Peyer's patch (tissue), 4 donors: ENCODE results near the gene SLC27A5. TPM values are rescaled to one million over a fixed set of nuclear protein-coding genes. Genes with fewer than 3 reads are reported as not detected.

Source experiments
- DNase-seq, 3 donors: peaks; one replicate each; pipeline ENCODE4 v3.0.0-alpha.2; 2017 to 2019
- H3K27ac ChIP-seq, 4 donors: fragments of 200-600 bp; sonication (generic); one replicate each; pipeline ENCODE4 v1.5.1; 2016 to 2019
- H3K27me3 ChIP-seq, 2 donors: fragments of 200-600 bp; sonication (generic); one replicate each; pipeline ENCODE4 v1.5.1; 2019
- H3K36me3 ChIP-seq, 3 donors: fragments of 200-600 bp; sonication (generic); one replicate each; pipeline ENCODE4 v1.5.1; 2016 to 2019
- H3K4me1 ChIP-seq, 4 donors: fragments of 200-600 bp; sonication (generic); one replicate each; pipeline ENCODE4 v1.5.1; 2016 to 2019
- H3K4me3 ChIP-seq, 4 donors: fragments of 200-600 bp; sonication (generic); 1 replicate in 3 of 4; 2 replicates in 1 of 4; pipeline ENCODE4 v1.5.1; 2016 to 2019; ENCODE audit warnings: mild to moderate bottlenecking in 1 of 4
- H3K9me3 ChIP-seq, 4 donors: fragments of 200-600 bp; sonication (generic); one replicate each; pipeline ENCODE4 v1.5.1; 2016 to 2019; ENCODE audit warnings: mild to moderate bottlenecking in 1 of 4
- CTCF ChIP-seq, 6 experiments: fragments of 450-650 bp in 4 of 6; fragments of 200-600 bp in 2 of 6; sonication (generic) in 1 of 6; IDR thresholded peaks; one replicate each; pipeline ENCODE4 v1.5.1; 2017 to 2019; ENCODE audit warnings: antibody characterized with exemption in 6 of 6, mild to moderate bottlenecking in 3 of 6, moderate library complexity in 1 of 6
- POLR2A ChIP-seq, 2 donors: fragments of 450-650 bp; IDR thresholded peaks; one replicate each; pipeline ENCODE4 v1.5.1; 2017; ENCODE audit warnings: antibody characterized with exemption in 2 of 2, mild to moderate bottlenecking in 2 of 2, moderate library complexity in 2 of 2
- total RNA-seq, 4 donors: library from RNA; depleted of rRNA; stranded (reverse); fragments of >200 nt; gene quantifications; one replicate each; pipeline ENCODE4 v1.1.0, GENCODE V29; 2016

Gene SLC27A5
- total RNA-seq, 4 donors from 2014 or later, result 0.88 to 6.3 (median 2.3) TPM

- no peak overlapping the region for H3K27ac ChIP-seq
- H3K4me1 ChIP-seq, result peaks cover 0 to 31% (median 18%) of the 10 kb centered on the region in 4 donors
- H3K9me3 ChIP-seq, result no peaks in the 10 kb centered on the region
- TF ChIP-seq POLR2A (IDR thresholded peaks at IDR 0.05) (no peak), CTCF (IDR thresholded peaks at IDR 0.05) (no peak)
- no peak overlapping the region for H3K4me3 ChIP-seq
- no peak for DNase-seq
- H3K27me3 ChIP-seq, result no peaks in the 10 kb centered on the region
- peaks cover 0 to 76% (median 0%) of the 10 kb centered on the region in 3 donors for H3K36me3 ChIP-seq
Measured at GRCh38 chr19:58551577-58552471, 40.0 kb upstream of the SLC27A5 start.

- H3K36me3 ChIP-seq, result peaks cover 0 to 69% (median 0%) of the 10 kb centered on the region in 3 donors
- no peak for DNase-seq
Measured at GRCh38 chr19:58551123-58551497, 39.3 kb upstream of the SLC27A5 start.

GRCh38 chr19:58550362-58551122, 38.8 kb upstream of the SLC27A5 start:
- H3K4me3 ChIP-seq, result no peak overlapping the region
- H3K4me1 ChIP-seq, result peaks cover 0 to 31% (median 27%) of the 10 kb centered on the region in 4 donors
- no peak overlapping the region for H3K27ac ChIP-seq
- no peaks in the 10 kb centered on the region for H3K9me3 ChIP-seq
- H3K27me3 ChIP-seq, result no peaks in the 10 kb centered on the region
- TF ChIP-seq POLR2A (IDR thresholded peaks at IDR 0.05) (no peak), CTCF (IDR thresholded peaks at IDR 0.05) (no peak)
- H3K36me3 ChIP-seq, result peaks cover 0 to 63% (median 0%) of the 10 kb centered on the region in 3 donors
- no peak for DNase-seq

More at GRCh38 chr19:58551123-58551497, 39.3 kb upstream of the SLC27A5 start:
- no peaks in the 10 kb centered on the region for H3K9me3 ChIP-seq
- H3K27me3 ChIP-seq, result no peaks in the 10 kb centered on the region
- no peak overlapping the region for H3K27ac ChIP-seq
- H3K4me3 ChIP-seq, result no peak overlapping the region
- peaks cover 0 to 31% (median 22%) of the 10 kb centered on the region in 4 donors for H3K4me1 ChIP-seq
- TF ChIP-seq CTCF (IDR thresholded peaks at IDR 0.05), result no peak
- TF ChIP-seq POLR2A (IDR thresholded peaks at IDR 0.05), result no peak

- H3K27ac ChIP-seq, result no peak overlapping the region
- H3K4me1 ChIP-seq, result peaks cover 0 to 31% (median 28%) of the 10 kb centered on the region in 4 donors
- H3K9me3 ChIP-seq, result no peaks in the 10 kb centered on the region
- H3K36me3 ChIP-seq, result peaks cover 0 to 62% (median 0%) of the 10 kb centered on the region in 3 donors
- no peak overlapping the region for H3K4me3 ChIP-seq
- H3K27me3 ChIP-seq, result no peaks in the 10 kb centered on the region
- DNase-seq, result no peak
- no peak for TF ChIP-seq POLR2A (IDR thresholded peaks at IDR 0.05)
- no peak for TF ChIP-seq CTCF (IDR thresholded peaks at IDR 0.05)
Measured at GRCh38 chr19:58549664-58550361, 38.0 kb upstream of the SLC27A5 start.
